HTR-8/SVneo (cell line): ENCODE data around the gene SLC25A5.
A peak's percentile ranks its signal among the peaks of the same experiment; 100 is the strongest.
"Not testable (repeated sequence)": the region's sequence is repeated elsewhere in the genome, so short reads cannot be mapped to it uniquely, and the experiment has no call there.

Experiments used
- DNase-seq: peaks from one replicate; pipeline ENCODE4 v3.0.0; 2011; ENCODE audit warnings: low spot score, mixed read lengths; ENCODE audit not compliant: insufficient read length
- FAIRE-seq: peaks from 2 replicates; lab custom pipeline; 2011; peaks lifted over from hg19 to GRCh38; lab: Jason Lieb, UNC

SLC25A5 gene

GRCh38 chrX:119502727-119503483, 34.7 kb downstream of the SLC25A5 start:
- FAIRE-seq: peak; percentile 46
- DNase-seq: no peak

GRCh38 chrX:119503484-119503861, 35.2 kb downstream of the SLC25A5 start:
- FAIRE-seq (no peak), DNase-seq (peak; percentile 63)

GRCh38 chrX:119505145-119505544, 36.9 kb downstream of the SLC25A5 start:
- DNase-seq, FAIRE-seq: not testable (repeated sequence)

GRCh38 chrX:119505945-119506344, 37.7 kb downstream of the SLC25A5 start:
- DNase-seq: no peak

GRCh38 chrX:119507206-119507605, 39.0 kb downstream of the SLC25A5 start:
- FAIRE-seq (no peak), DNase-seq (no peak)

More at GRCh38 chrX:119505945-119506344, 37.7 kb downstream of the SLC25A5 start:
- FAIRE-seq: no peak

- peak; percentile 79 for DNase-seq
- peak; percentile 76 for FAIRE-seq
These were observed 44.0 kb downstream of the SLC25A5 start for GRCh38 chrX:119512146-119512800.

- FAIRE-seq: peak; percentile 69
- DNase-seq: peak; percentile 77
These were observed 48.0 kb downstream of the SLC25A5 start for GRCh38 chrX:119516157-119516702.

GRCh38 chrX:119518371-119518770, 50.1 kb downstream of the SLC25A5 start:
- no peak for FAIRE-seq

More at GRCh38 chrX:119518371-119518770, 50.1 kb downstream of the SLC25A5 start:
- DNase-seq: no peak
